ENCODE results near the gene C1RL.

- TF ChIP-seq CTCF (conservative IDR thresholded peaks at IDR 0.05; ENCODE audit: low read depth, low read length) (no peak), EZH2 (IDR thresholded peaks at IDR 0.05; ENCODE audit: low read length, unreplicated experiment) (no peak)
Observed at GRCh38 chr12:7089196-7089871, 19.7 kb downstream of the C1RL start.

Measured in PC-3 (cell line).